ENCODE data around the gene GLT1D1.
"Not testable (repeated sequence)": the region's sequence is repeated elsewhere in the genome, so short reads cannot be mapped to it uniquely, and the experiment has no call there.

Gene GLT1D1

DNA sequence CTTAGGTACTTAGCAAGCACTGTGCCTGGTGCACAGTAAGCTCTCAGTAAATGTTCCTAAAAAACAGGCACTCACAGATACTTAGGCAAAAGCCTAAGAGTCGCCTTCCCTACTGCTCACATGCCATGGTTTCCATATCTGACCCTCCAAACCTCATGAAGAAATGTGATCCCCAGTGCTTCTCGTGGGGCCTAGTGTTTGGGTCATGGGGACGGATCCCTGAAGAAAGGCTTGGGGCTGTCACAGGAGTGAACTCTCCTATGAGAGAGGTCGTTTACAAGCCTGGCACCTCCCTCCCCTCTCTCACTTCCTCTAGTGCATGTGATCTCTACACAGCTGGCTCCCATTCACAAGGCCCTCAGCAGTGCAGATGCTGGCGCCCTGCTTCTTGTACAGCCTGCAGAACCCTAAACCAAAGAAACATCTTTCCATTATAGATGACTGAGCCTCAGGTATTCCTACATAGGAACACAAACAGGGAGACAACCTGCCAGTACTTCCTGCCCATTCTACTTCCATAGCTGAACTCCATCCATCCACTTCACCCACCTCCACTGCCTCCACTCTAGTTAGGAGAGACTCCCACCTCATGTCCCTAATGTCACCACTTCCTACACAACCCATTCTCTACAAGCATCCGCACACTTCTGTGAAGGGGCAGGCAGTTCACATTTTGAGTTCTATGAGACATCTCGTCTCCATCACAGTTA lies 32.4 kb upstream of the GLT1D1 start:
- DNase-seq = no peak

DNA sequence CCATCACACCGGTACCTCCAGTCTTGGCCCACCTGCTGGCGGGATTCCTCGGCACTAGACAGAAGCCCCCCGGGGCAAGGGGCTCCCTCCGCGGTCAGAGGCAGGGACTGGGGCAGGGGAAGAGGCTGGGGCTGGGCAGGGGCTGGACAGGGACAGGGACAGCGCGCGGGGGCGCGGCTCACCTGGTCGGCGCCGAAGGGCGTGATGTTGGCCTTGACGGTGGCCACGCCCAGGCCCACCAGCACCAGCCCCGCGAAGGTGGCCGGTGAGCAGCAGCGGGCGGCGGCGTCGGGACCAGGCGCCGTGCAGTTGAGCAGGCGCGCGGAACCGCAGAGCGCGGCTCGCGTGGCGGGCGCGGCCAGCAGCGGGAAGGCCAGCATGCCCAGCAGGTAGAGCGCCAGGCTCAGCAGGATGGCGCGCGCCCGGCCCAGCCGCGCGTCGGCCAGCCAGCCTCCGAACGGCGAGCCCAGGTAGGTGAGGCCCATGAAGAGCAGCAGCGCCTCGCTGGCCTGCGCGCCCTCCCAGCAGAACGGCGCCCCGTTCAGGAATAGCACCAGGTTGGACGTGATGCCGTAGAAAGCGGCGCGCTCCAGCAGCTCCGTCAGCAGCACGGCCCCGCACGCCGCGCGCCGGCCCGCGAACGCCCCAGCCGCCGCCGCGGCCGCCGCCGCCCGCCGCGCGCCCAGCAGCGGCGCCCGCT lies 29.9 kb upstream of the GLT1D1 start:
- no peak for DNase-seq

- peak; percentile 96 for DNase-seq
Measured at GRCh38 chr12:128823916-128824839, 29.1 kb upstream of the GLT1D1 start, which contains the start of gene SLC15A4. TSS of gene SLC15A4 (minus strand) at chr12:128823958. CDS start at chr12:128823943, 15 bp downstream.

GRCh38 chr12:128825835-128826234 lies 27.4 kb upstream of the GLT1D1 start:
- no peak for DNase-seq

GRCh38 chr12:128827724-128828123 lies 25.6 kb upstream of the GLT1D1 start:
- no peak for DNase-seq

DNA sequence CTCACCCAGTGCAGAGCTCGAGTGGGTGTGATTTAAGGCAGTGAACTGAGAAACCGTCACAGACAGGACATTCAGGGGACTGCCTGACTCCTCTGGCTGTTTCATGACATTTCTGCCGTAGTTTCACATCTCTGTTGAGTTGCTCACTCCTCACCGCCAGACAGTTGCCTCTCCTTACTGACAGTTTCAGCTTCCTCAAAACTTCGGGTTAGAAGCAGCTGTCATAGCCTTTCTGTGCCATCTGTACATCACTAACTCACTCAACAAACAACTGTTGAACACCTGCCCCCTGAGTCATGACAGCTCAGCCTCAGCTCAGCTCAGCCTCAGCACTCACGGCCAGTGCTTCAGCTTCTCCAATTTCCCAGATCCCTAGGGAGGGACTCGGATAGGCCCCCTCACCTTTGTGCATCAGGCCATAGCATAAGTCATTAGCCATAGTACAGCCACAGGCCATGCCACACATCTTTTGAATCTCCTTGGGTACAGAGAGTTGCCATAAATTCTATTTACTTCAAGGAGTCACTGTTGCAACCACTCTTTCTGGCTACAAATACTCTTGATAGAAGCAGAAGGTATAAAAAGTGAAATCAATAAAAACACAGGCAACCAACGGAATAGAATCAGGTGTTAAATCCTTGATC lies 23.3 kb upstream of the GLT1D1 start:
- DNase-seq = no peak

DNA sequence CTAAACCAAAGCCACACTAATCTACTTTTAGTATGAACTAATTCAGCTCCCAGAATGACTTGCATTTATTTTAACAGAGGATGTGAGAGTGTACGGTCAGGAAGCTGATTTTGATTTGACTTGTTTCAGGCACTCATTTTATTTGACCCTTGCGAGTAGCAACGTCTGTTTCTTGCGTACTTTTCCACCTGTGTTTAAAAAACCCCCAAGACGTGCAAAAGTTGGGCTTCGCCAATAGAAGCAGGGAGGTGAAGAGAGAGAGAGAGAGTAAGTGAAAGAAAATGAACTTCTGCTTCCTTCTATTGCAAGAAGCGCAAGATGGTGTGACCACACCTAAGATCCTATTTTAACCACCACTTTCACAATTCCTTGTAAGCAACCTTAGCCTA lies 22.8 kb upstream of the GLT1D1 start:
- DNase-seq = no peak

DNA sequence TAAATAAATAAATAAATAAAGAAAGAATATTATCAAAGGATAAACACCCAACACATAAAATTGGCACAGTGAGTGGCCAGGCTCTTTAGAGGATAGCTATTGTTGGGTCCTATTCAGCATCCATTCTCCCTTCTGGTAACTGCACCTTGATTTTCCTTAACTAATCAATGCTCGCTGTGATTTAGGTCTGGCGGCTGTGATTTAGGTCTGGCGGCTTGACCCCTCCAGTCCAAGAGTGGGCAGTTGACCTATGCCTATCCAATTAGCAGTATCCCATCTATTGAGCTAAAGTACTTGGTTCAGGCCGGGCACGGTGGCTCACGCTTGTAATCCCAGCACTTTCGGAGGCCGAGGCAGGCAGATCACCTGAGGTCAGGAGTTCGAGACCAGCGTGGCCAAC lies 19.9 kb upstream of the GLT1D1 start:
- DNase-seq = no peak

DNA sequence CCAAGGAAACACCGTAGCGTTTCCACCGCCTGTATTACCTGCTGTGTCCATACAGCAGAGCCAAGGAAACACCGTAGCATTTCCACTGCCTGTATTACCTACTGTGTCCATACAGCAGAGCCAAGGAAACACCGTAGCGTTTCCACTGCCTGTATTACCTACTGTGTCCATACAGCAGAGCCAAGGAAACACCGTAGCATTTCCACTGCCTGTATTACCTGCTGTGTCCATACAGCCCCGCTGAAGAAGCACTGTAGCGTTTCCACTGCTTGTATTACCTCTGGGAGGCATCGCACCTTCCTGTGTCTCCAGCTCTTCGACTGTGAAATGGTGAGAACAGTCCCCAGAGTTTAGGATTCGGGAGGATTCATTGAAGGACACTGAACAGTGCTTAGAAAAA lies 13.4 kb upstream of the GLT1D1 start:
- not testable (repeated sequence) for DNase-seq

- DNase-seq = no peak
Measured at GRCh38 chr12:128840862-128841468, 12.3 kb upstream of the GLT1D1 start.

GRCh38 chr12:128842579-128842978 lies 10.7 kb upstream of the GLT1D1 start:
- no peak for DNase-seq

DNA sequence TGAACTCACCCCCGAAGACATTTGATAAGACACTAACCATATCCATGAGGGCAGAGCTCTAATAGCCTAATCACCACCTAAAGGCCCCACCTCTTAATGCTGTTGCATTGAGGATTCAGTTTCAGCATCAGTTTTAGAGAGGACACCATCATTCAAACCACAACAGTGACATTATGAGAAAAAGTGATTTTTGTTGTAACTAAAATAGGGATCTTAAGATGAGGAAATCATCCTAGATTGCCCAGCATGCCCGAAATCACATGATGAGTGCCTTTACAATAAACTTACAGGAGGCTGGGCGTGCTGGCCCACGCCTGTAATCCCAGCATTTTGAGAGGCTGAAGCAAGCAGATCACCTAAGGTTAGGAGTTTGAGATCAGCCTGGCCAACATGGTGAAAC lies 9.7 kb upstream of the GLT1D1 start:
- DNase-seq = no peak

GRCh38 chr12:128844031-128844635 lies 9.1 kb upstream of the GLT1D1 start:
- no peak for DNase-seq

GRCh38 chr12:128846671-128847070 lies 6.6 kb upstream of the GLT1D1 start:
- not testable (repeated sequence) for DNase-seq

DNA sequence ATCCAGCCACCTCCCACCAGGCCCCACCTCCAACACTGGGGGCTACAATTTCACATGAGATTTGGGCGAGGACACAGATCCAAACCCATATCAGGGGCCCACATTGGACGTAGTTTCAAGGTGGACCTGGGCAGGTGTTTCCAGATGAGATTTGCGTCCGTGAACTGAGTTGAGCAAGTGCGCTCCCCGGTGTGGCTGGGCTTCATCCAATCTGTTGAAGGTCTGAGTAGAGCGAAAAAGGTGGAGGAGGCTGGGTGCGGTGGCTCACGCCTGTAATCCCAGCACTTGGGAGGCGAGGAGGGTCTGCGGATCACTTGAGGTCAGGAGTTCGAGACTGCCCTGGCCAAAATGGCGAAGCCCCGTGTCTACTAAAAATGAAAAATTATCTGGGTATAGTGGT lies 4.9 kb upstream of the GLT1D1 start:
- no peak for DNase-seq

GRCh38 chr12:128849806-128850205 lies 3.5 kb upstream of the GLT1D1 start:
- not testable (repeated sequence) for DNase-seq

- no peak for DNase-seq
Measured at GRCh38 chr12:128850400-128850799, 2.9 kb upstream of the GLT1D1 start.

- not testable (repeated sequence) for DNase-seq
Measured at GRCh38 chr12:128851429-128851828, 1.8 kb upstream of the GLT1D1 start.

- no peak for DNase-seq
Measured at GRCh38 chr12:128852026-128852698, 1.1 kb upstream of the GLT1D1 start.

DNA sequence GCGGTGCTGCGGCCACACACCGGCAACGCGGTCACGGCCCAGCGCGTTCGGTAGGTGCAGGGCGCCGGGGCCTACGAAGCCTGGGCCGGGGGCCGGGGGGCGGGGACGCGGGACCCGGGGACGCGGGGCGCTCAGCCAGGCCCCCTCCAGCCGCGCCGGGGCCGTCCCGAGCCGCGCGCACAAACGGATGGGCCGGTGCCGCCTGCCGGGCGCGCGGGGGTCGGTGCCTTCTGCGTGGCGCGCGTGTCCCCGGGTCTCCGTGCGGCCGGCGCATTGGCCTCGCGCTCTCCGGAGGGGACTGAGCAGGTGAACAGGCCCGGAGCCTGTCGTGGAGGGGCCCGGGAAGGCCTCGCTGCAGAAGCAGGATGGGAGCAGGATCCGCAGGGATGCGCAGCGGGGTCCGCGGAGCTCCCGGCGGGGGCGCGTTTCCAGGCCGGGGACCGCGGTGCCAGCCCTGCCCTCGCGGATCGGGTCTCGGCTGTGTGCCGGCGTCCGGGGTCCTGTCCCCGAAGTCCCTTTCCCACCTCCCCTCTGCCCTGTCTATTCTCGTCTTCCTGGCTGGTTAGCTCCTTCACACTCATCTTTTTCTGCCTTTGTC lies 421 bp downstream of the GLT1D1 start:
- DNase-seq = no peak
